GM10266 (cell line): ENCODE data around the gene ERMARD.

ENCODE experiments used
- DNase-seq: peaks from one replicate; pipeline ENCODE4 v3.0.0; 2012; ENCODE audit errors: extremely low spot score
- CTCF ChIP-seq: IDR thresholded peaks from 2 replicates; pipeline ENCODE4 v1.5.1; 2012; ENCODE audit warnings: mild to moderate bottlenecking, low read depth; ENCODE audit not compliant: control insufficient read depth, insufficient read depth; ENCODE audit errors: missing control alignments

Gene ERMARD

GRCh38 chr6:169807699-169808607 is 56.5 kb downstream of the ERMARD start:
- DNase-seq: no peak
- no peak for TF ChIP-seq CTCF

- TF ChIP-seq CTCF: no peak
- DNase-seq: no peak
Measured at GRCh38 chr6:169808608-169808967, 57.2 kb downstream of the ERMARD start.

- DNase-seq: no peak
- no peak for TF ChIP-seq CTCF
Measured at GRCh38 chr6:169809386-169809785, 58.0 kb downstream of the ERMARD start.

- DNase-seq: no peak
- no peak for TF ChIP-seq CTCF
Measured at GRCh38 chr6:169810066-169810989, 58.9 kb downstream of the ERMARD start.

GRCh38 chr6:169811072-169811471 is 59.6 kb downstream of the ERMARD start:
- DNase-seq: no peak
- TF ChIP-seq CTCF: no peak

- no peak for DNase-seq
- no peak for TF ChIP-seq CTCF
Measured at GRCh38 chr6:169811521-169812256, 60.3 kb downstream of the ERMARD start.

GRCh38 chr6:169812257-169812644 is 60.8 kb downstream of the ERMARD start:
- TF ChIP-seq CTCF: no peak

More at GRCh38 chr6:169812257-169812644, 60.8 kb downstream of the ERMARD start:
- DNase-seq: no peak
